ENCODE results near the gene GABRG3.

Gene GABRG3

DNA sequence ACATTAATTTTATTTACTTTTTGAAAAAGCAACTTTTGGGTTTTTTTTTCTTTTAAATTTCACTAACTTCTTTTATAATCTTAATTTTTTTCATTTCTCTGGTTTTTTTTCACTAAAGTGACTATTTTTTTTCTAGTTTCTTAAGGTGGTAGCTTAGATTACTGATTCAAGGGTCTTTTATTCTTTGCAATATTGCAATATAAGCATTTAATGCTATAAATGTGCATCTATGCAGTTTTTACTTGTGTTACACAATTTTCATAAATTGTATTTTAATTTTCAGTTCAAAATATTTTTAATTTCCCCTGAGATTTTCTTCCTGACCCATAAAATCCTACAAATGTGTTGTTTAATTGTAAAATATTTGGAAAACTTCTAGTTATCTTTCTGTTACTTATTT lies 535.8 kb downstream of the GABRG3 start:
- TF ChIP-seq CREB5 (CRISPR knock-in tag; IDR thresholded peaks at IDR 0.05; ENCODE audit: low read depth) (no peak), RARB (CRISPR knock-in tag; IDR thresholded peaks at IDR 0.05) (no peak), SNAI2 (CRISPR knock-in tag; IDR thresholded peaks at IDR 0.05) (no peak), ZNF565 (CRISPR knock-in tag; conservative IDR thresholded peaks at IDR 0.05; ENCODE audit: low read depth) (no peak), ARNTL (CRISPR knock-in tag; IDR thresholded peaks at IDR 0.05; ENCODE audit: borderline replicate concordance, low read depth) (no peak), ISL1 (CRISPR knock-in tag; IDR thresholded peaks at IDR 0.05) (no peak), ZFP3 (CRISPR knock-in tag; IDR thresholded peaks at IDR 0.05) (no peak), OSR1 (CRISPR knock-in tag; IDR thresholded peaks at IDR 0.05) (no peak), GLIS3 (CRISPR knock-in tag; IDR thresholded peaks at IDR 0.05) (no peak), CSDC2 (CRISPR knock-in tag; IDR thresholded peaks at IDR 0.05) (no peak), ESRRG (CRISPR knock-in tag; IDR thresholded peaks at IDR 0.05) (no peak), TCF4 (CRISPR knock-in tag; IDR thresholded peaks at IDR 0.05; ENCODE audit: borderline replicate concordance) (no peak), BACH2 (CRISPR knock-in tag; IDR thresholded peaks at IDR 0.05; ENCODE audit: borderline replicate concordance) (no peak), TSHZ2 (CRISPR knock-in tag; IDR thresholded peaks at IDR 0.05) (no peak), ZNF8 (CRISPR knock-in tag; IDR thresholded peaks at IDR 0.05) (no peak), ZC3H10 (CRISPR knock-in tag; IDR thresholded peaks at IDR 0.05) (no peak), ZFP30 (CRISPR knock-in tag; IDR thresholded peaks at IDR 0.05) (no peak)
- TF ChIP-seq, protein P1, sequence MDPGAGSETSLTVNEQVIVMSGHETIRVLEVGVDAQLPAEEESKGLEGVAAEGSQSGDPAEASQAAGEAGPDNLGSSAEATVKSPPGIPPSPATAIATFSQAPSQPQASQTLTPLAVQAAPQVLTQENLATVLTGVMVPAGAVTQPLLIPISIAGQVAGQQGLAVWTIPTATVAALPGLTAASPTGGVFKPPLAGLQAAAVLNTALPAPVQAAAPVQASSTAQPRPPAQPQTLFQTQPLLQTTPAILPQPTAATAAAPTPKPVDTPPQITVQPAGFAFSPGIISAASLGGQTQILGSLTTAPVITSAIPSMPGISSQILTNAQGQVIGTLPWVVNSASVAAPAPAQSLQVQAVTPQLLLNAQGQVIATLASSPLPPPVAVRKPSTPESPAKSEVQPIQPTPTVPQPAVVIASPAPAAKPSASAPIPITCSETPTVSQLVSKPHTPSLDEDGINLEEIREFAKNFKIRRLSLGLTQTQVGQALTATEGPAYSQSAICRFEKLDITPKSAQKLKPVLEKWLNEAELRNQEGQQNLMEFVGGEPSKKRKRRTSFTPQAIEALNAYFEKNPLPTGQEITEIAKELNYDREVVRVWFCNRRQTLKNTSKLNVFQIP (CRISPR knock-in tag; IDR thresholded peaks at IDR 0.05; ENCODE audit: borderline replicate concordance, low read depth): no peak
- ATAC-seq: no peak

DNA sequence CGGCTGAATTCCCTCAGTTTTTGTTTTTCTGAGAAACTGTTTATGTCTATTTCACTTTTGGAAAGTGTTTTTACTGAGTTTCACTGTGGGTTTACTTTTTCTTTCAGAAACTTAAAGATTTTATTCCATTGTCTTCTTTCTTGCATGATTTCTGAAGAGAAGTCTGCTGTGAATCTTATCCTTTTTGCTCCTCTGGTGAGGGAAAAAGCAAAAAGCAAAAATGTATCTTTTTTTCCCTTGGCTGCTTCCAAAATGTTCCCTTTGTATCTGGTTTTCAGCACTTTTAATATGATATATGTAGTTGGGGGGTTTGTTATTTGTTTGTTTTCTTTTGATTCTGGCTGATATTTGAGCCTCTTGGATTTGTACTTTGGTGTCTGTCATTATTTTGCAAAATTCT lies 538.0 kb downstream of the GABRG3 start:
- ATAC-seq: no peak
- TF ChIP-seq GLIS3 (CRISPR knock-in tag; IDR thresholded peaks at IDR 0.05) (no peak), TSHZ2 (CRISPR knock-in tag; IDR thresholded peaks at IDR 0.05) (no peak), OSR1 (CRISPR knock-in tag; IDR thresholded peaks at IDR 0.05) (no peak)

GRCh38 chr15:27512281-27513001 lies 541.5 kb downstream of the GABRG3 start:
- TF ChIP-seq RARB (CRISPR knock-in tag; IDR thresholded peaks at IDR 0.05): no peak
- no peak for TF ChIP-seq CREB5 (CRISPR knock-in tag; IDR thresholded peaks at IDR 0.05; ENCODE audit: low read depth)
- TF ChIP-seq ISL1 (CRISPR knock-in tag; IDR thresholded peaks at IDR 0.05): no peak
- TF ChIP-seq PPARA (CRISPR knock-in tag; IDR thresholded peaks at IDR 0.05; ENCODE audit: borderline replicate concordance): no peak
- TF ChIP-seq ESRRG (CRISPR knock-in tag; IDR thresholded peaks at IDR 0.05): no peak
- TF ChIP-seq ZNF565 (CRISPR knock-in tag; conservative IDR thresholded peaks at IDR 0.05; ENCODE audit: low read depth): no peak
- no peak for TF ChIP-seq TCF4 (CRISPR knock-in tag; IDR thresholded peaks at IDR 0.05; ENCODE audit: borderline replicate concordance)
- TF ChIP-seq ZFP30 (CRISPR knock-in tag; IDR thresholded peaks at IDR 0.05): no peak
- TF ChIP-seq, protein P1 (CRISPR knock-in tag; IDR thresholded peaks at IDR 0.05; ENCODE audit: borderline replicate concordance, low read depth): no peak
- no peak for TF ChIP-seq BACH2 (CRISPR knock-in tag; IDR thresholded peaks at IDR 0.05; ENCODE audit: borderline replicate concordance)
- no peak for TF ChIP-seq CSRNP3 (CRISPR knock-in tag; IDR thresholded peaks at IDR 0.05)
- TF ChIP-seq CSDC2 (CRISPR knock-in tag; IDR thresholded peaks at IDR 0.05): no peak
- TF ChIP-seq ZNF70 (CRISPR knock-in tag; IDR thresholded peaks at IDR 0.05): no peak
- no peak for TF ChIP-seq ZFP3 (CRISPR knock-in tag; IDR thresholded peaks at IDR 0.05)
- no peak for TF ChIP-seq ZNF8 (CRISPR knock-in tag; IDR thresholded peaks at IDR 0.05)
- no peak for TF ChIP-seq ZC3H10 (CRISPR knock-in tag; IDR thresholded peaks at IDR 0.05)
- no peak for TF ChIP-seq SNAI2 (CRISPR knock-in tag; IDR thresholded peaks at IDR 0.05)
- no peak for TF ChIP-seq ARNTL (CRISPR knock-in tag; IDR thresholded peaks at IDR 0.05; ENCODE audit: borderline replicate concordance, low read depth)
- no peak for TF ChIP-seq TOX (CRISPR knock-in tag; IDR thresholded peaks at IDR 0.05; ENCODE audit: borderline replicate concordance)
- ATAC-seq: no peak

Measured in SK-N-SH treated with all-trans-retinoic acid at 6 μM for 48 hours (cell line).